HG03045 (cell line): ENCODE measurements around the gene FCHSD2.
"Not testable (repeated sequence)": the region's sequence is repeated elsewhere in the genome, so short reads cannot be mapped to it uniquely, and the experiment has no call there.

ENCODE experiments used
- ATAC-seq: cut with Tn5 transposase; IDR thresholded peaks from one replicate; pipeline ENCODE4 v1.9.1; 2021; ENCODE audit warnings: mild to moderate bottlenecking, moderate library complexity; ENCODE audit not compliant: unreplicated experiment

FCHSD2 gene

DNA sequence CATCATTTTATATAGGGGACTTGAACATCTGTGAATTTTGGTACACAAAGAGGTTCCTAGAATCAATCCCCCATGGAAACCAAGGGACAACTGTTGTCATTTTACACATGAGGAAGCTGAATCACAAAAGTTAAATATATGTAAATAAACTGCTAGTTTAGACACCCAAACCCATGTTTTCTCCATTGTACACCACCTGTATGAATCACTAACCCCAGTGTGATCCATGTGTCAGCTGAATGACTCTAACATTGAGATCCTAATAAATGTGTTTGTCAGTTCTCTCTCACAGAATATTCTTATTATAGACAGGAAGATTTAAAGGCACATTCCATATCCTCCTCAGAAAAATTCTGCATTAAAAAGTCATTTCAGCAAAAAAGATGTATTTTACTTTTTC is 244.6 kb downstream of the FCHSD2 start:
- no peak for ATAC-seq

DNA sequence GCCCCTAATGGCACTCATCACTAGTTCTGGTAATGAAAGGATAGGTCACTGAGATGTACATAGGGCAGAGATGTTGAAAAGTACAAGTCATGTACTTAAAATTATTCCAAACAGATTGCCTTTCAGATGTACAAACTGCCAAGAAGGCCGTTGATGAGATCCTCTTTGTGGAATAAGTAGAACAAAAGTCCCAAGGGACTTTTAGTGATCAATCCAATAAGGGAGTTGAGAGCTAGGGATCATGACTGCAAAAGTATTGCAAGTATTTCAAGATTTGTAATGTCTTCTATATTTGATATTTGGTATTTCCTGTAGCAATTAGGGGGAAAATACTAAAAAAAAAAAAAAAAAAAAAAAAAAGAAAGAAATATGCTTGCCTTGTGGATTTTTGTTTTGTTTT is 245.7 kb downstream of the FCHSD2 start:
- ATAC-seq = no peak

DNA sequence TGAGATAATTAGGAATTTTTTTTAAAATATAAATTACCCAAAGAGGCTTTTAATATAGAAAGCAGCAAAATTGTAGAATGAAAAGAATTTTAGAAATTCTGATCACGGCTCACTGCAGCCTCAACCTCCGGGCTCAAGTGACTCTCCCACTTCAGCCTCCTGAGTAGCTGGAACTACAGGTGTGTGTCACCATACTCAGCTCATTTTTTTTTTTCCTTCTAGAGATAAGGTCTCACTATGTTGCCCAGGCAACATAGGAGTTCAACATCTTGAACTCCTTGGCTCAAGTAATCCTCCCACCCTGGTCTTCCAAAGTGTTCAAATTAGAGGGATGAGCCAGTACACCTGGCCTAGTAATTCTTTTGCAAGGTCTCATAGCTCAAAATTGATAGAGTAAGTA is 251.2 kb downstream of the FCHSD2 start:
- ATAC-seq = no peak

DNA sequence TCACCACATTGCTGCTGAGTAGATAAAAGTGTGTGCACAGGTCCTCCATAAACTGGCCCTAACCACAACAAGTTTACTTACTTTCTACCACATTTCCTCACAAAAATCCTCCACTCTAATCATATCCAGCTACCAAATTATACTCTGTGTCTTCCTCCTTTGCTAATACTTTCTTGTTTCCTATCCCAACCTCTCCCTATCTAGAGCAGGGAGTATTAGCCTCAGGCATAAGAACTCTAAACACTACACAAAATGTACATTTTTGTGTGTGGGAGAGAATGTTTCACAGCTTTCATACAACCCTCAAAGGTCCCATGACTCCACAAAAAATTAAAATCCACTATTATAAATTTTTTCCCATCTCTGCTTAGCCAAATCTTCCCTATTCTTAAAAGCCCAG is 255.5 kb downstream of the FCHSD2 start:
- ATAC-seq = no peak

DNA sequence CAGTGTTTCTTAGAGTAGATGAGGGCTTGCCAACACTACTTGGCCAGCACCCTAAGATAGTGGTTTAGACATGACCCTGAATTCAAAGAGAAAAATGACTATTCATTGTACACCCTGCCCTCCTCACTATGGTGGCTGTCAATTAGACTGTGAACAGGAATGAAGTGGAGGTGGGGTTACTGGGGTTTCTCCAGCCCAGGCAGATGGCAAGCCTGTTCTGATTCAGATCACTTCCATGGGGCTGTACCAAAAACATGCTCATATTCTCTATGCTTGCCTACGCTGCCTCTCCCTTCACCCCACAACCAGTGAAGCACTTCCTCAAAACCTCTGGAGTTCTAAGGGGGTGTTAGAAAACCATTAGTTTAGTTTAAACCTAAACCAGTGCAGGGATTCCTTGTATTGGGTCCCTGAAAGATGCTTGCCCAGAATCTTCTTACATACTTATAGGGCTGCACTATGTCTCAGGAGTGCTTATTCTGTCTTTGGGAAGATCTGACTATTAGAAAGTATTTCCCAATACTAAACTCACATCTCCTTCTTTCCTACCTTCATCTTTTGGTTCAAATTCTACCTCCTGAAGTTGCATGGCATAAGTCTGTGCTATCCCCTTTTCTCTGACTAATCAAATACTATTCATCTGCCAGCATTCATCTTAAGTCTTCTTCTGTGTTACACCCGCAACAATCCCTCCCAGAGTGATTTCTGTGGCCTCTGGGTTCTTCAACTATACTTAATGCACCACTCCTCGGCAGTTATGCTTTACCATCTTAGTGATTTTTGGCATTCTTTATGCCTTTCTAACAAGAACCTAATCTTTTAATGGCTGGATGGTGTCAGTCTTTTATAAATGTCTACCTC is 256.1 kb downstream of the FCHSD2 start:
- ATAC-seq = no peak

DNA sequence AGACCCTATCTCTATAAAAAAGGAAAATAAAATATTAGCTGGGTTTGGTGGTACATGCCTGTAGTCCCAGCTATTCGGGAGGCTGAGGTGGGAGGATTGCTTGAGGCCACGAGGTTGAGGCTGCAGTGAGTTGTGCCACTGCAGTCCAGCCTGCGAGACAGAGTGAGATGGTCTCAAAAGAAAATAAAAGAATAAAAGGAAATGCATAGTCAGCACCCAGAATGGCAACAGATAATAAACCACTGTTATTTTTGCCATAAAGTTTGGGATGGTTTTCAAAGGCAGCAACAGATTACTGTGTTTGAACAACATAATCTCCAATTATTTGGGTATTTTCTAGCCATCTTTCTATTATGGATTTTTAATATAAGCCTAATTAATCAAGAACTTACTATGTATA is 266.0 kb downstream of the FCHSD2 start:
- ATAC-seq = no peak

DNA sequence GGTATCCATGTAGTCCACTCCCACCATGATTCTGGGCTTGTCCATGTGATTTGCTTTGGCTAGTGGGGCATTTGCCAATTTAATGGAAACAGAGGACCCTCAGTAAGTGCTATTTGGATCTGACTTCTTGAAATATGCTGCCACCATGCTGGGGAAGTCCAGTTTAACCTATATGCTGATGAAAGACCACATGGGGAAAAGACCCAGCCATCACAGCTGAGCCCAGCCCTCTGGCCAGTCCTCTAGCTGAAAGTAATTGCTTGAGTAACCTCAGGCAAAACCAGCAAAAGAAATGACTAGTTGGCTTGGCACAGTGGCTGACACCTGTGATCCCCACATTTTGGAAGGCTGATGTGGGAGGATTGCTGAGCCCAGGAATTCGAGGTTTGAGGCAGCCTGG is 266.4 kb downstream of the FCHSD2 start:
- ATAC-seq = no peak

DNA sequence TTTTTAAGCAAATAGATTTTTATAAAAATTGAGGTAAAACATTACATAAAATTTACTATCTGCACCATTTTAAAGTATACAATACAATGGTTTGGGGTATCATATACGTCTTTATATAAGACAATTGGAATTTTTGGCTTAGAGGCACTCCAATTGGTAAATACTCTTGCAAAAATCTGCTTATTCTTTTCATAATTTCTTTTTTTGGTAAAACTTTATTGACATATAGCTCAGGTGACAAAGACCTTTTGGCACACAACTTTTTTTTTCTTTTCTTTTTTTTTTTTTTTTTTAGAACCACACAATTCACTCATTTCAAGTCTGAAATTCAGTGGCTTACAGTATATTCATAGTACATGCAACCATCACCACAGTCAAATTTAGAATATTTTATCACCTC is 270.1 kb downstream of the FCHSD2 start:
- ATAC-seq = no peak

DNA sequence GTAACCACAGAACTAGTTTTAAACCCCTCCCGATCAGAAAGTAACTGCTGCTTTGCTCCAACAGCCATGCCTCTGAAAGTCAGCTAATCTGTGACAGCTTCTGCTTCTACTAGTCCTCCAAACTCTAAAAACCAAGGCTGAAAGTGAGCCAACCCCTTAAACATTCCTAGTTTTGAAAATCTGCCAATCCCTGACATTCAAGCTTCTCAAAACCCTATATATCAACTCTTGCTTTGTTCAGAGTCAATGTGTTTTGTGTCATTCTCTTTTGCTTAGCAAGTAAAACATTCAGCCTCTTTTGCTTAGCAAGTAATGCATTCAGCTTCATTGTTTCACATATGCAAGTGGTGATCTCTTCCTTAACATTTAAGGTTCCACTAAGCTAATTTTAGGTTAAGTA is 271.0 kb downstream of the FCHSD2 start:
- no peak for ATAC-seq

DNA sequence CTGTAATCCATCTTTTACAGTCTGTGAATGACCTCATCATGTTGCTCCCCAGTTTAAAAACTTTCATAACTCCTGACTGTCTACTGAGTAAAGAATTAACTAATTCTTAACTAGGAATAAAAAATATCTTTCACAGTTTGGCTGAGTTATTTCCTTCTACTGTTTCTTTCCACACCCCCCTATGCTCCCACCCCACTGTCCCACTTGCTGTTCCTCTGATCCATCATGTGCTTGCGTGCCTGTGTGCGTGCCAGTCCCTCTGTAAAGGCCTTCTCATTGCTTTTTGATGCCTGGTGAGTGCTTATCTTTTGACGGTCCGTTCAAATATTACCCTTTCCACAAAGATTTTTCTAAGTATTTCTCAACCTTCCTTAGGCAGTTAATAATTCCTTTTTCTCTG is 272.3 kb downstream of the FCHSD2 start:
- ATAC-seq = no peak

DNA sequence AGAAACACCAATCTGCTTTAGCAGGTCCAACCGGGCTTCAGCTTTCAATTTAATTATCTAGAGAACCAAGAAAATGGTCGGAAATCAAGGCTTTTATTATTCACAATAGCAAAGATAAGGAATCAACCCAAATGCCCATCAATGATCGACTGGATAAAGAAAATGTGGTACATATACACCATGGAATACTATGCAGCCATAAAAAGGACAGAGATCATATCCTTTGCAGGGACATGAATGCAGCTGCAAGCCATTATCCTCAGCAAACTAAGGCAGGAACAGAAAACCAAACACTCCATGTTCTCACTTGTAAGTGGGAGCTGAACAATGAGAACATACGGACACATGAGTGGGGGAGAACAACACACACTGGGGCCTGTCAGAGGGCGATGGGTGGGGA is 274.1 kb downstream of the FCHSD2 start:
- ATAC-seq = no peak

DNA sequence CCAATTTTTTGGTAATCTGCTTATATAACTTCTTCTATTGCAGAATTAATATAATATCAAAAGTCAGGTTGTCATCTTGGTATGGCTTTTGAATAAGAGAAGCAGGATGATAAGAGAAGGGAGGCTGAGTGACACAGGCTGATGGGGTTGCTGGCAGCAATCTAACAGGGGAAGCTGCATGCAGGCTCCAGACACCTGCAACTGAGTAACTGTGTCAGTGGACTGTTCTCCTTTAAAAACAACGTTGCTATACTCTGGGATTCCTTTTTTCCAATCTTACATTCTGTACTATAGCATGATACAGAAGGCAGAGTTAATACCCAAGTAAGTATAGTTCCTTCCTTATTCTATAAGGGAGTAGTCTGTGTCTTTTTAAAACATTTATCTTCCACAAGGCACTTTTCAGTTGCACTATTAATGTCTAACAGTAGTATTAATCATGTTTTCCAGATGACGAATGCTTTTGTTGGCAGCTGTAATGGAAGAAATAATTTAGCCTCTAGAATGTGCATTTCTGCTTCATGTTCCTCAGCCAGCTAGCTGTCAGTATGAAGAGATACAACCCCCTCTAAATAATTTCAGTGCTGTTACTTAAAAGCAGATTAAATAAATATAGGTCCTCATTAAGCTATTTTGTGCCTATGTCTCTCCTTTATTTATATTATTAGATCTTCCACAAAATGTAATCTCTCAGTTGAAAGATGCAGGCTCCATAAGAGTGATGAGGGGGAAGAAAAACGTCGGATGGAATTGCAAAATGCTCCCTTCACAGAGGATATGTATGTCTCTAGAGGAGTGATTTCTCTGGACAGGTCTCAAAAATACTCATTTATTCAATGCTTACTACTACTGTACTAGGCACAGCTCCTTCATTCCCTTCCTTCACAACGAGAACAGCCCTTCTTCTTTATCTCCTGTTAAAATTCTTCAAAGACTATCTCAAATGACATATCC is 277.1 kb downstream of the FCHSD2 start:
- ATAC-seq = no peak

DNA sequence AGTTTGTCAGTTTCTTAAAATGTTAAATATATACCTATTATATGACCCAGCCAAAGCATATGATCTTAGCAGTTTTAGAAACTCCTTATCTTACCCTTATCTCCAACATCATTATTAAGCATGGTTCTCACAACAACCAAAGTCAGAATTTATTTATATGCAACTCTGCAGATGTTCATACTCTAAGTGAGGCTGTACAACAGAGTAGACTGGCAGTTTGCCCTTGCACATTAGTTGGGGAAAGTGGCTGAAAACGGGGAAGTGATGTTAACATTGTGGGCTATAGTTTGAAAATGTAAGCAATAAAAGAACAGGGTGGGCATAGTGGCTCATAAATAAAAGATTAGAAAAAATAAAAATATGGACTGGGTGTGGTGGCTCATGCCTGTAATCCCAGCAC is 278.2 kb downstream of the FCHSD2 start:
- no peak for ATAC-seq

DNA sequence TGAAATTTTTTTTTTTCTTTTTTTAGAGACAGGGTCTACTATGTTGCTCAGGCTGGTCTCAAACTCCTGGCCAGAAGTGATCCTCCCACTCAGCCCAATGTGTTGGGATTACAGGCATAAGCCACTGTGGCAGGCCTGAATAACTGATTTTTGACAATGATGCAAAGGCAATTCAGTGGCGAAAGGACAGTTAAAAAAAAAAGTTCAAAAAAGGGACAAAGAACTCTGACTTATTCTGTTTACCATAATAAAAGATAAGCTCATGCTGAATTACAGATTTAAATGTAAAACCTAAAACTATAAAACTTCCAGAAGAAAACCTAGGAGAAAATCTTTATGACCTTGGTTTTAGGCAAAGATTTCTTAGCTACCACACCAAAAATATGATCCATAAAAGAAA is 279.0 kb downstream of the FCHSD2 start:
- ATAC-seq = no peak

DNA sequence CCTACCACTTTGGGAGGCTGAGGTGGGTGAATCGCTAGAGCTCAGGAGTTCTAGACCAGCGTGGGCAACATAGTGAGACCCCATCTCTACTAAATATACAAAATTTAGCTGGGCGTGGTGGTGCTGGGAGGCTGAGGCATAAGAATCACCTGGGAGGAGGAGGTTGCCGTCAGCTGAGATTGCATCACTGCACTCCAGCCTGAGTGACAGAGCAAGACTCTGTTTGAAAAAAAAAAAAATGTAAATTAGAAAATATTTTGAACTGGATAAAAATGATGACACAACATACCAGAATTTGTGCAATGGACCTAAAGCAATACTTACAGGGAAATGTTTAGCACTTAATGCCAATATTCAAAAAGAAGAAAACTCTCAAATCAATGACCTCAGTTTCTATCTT is 281.5 kb downstream of the FCHSD2 start:
- ATAC-seq = no peak

DNA sequence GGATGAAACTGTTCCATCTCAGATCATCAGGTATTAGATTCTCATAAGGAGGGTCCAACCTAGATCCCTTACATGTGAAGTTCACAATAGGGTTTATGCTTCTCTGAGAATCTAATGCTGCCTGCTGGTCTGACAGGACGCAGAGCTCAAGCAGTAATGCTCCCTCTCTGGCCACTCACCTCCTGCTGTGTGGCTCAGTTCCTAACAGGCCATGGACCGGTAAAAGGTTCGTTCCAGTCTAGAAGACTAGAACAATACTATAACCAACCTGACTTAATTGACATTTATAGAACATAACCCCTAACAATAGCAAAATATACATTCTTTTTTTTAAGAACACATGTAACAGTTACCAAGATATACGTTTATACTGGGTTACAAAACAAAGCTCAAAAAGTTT is 282.1 kb downstream of the FCHSD2 start:
- no peak for ATAC-seq

DNA sequence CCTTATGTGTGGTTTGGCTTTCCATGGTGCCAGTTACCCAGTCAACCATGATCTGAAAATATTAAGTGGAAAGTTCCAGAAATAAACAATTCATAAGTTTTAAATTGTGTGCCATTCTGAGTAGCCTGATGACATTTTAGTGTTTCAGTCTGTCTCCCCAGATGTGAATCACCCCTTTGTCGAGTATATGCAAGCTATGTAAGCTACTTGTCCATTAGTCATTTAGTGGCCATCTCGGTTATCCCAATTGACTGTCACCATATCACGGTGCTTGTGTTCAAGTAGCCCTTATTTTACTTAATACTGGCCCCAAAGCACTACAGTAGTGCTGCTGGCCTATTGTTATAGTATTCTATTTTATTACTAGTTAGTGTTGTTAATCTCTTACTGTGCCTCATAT is 283.0 kb downstream of the FCHSD2 start:
- ATAC-seq = no peak

DNA sequence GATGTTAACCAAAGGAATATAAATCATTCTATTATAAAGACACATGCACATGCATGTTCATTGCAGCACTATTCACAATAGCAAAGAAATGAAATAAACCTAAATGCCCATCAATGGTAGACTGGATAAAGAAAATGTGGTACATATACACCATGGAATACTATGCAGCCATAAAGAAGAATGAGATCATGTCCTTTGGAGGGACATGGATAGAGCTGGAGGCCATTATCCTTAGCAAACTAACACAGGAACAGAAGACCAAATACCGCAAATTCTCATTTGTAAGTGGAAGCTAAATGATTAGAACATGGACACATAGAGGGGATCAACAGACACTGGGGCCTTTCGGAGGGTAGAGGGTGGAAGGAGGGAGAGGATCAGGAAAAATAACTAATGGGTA is 283.9 kb downstream of the FCHSD2 start:
- not testable (repeated sequence) for ATAC-seq

DNA sequence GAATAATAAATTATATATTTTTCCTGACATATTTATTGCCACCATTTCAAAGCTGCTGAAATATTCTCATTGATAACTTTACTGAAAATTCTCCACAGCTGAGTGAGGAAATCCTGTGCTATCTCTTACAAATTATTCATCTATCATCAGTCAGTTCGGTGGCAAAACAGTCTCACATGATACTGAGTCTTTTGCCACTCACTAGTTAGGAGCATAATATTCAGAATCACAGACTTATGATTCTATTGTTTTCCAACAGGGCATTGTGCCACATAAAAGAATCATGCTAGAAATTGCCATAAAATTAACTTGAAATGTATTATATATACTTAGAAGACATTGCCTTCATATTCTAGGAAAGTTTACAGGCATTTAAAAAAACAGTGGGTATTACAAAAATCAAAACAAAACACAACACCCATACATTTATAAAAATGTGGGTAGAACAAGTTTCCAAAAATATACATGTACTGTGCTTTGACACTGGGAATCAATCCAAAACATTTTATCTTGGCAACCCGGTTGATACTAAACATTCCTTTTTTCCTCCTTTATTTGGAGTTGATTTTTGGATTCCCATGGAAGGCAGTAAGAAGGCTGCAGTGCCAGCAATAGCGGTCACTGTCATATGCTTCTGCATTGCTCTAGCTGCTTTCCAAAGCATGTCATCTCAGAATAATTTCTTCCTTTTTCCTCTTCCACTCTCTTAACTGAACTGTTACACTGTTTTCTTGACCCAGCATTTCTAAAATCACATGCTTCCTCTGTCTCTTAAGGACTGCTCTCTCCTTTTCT is 285.4 kb downstream of the FCHSD2 start:
- no peak for ATAC-seq

DNA sequence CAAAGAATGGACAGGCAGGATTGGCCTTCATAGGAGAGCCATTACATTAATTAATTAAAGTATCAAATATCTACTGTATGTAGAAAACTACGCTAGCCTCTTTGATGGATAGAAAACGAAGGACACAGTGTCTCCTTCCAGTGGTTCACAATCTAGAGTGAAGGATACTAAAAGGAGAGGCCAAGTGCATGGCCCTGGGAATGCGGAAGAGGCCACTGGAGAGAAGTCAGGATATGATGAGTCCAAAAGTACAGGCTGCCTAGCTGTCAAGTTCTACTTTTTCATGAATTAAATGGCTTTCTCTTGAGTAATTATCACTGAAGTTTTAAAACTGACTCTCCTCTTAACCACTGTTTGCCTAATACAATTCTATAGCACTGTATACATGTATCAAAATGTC is 286.1 kb downstream of the FCHSD2 start:
- ATAC-seq = no peak

DNA sequence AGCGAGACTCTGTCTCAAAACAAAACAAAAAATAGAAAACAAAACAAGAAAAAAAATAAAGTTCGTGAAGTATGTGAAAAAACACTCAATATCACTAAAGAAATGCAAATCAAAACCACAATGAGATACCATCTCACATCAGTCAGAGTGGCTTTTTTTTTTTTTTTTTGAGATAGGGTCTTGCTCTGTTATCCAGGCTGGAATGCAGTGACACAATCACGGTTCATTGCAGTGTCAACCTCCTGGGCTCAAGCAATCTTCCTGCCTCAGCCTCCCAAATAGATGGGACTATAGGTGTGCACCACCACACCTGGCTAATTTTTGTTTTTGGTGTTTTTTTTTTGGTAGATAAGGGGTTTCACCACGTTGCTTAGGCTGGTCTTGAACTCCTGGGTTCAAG is 290.4 kb downstream of the FCHSD2 start:
- ATAC-seq = no peak
